HL-60 (cell line): ENCODE data around the gene TMEM40.

Source experiments
- POLR2AphosphoS5 ChIP-seq: IDR thresholded peaks from 2 replicates; pipeline ENCODE4 v1.6.1; 2012; ENCODE audit warnings: low read depth
- TF ChIP-seq, protein P1 (sequence below): IDR thresholded peaks from one replicate; pipeline ENCODE4 v1.5.1; 2011; ENCODE audit warnings: low read length, control low read depth, inconsistent platforms; ENCODE audit not compliant: insufficient read depth

DNA sequence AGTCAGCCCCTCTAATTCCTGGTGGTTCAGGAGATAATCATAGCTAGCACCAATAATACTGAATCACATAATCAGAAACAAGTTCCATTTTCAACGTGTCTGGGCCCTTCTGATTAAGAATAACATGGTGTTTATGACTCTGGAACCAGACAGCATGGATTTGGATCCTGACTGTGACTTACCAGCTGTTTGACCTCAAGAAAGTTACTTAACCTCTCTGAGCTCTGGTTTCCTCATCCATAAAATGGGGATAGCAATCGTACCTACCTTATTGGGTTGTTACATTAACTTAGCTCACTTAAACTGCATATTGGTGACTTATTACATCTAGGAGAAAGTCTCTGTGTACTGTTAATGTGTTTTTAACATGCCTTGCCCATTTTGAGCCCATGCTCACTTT lies 10.7 kb upstream of the TMEM40 start:
- TF ChIP-seq, protein P1, sequence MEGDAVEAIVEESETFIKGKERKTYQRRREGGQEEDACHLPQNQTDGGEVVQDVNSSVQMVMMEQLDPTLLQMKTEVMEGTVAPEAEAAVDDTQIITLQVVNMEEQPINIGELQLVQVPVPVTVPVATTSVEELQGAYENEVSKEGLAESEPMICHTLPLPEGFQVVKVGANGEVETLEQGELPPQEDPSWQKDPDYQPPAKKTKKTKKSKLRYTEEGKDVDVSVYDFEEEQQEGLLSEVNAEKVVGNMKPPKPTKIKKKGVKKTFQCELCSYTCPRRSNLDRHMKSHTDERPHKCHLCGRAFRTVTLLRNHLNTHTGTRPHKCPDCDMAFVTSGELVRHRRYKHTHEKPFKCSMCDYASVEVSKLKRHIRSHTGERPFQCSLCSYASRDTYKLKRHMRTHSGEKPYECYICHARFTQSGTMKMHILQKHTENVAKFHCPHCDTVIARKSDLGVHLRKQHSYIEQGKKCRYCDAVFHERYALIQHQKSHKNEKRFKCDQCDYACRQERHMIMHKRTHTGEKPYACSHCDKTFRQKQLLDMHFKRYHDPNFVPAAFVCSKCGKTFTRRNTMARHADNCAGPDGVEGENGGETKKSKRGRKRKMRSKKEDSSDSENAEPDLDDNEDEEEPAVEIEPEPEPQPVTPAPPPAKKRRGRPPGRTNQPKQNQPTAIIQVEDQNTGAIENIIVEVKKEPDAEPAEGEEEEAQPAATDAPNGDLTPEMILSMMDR = no peak
- no peak for TF ChIP-seq POLR2AphosphoS5
